SU-DHL-6 (cell line): ENCODE results near the gene CDH13.

Experiments used
- H2AFZ ChIP-seq: fragments of 200-600 bp; sonication (generic); 2 replicates; pipeline ENCODE4 v1.6.1; 2014; ENCODE audit warnings: low read depth, mild to moderate bottlenecking, moderate library complexity, mixed read lengths, antibody characterized with exemption, low read length; ENCODE audit not compliant: severe bottlenecking
- H3F3A ChIP-seq: fragments of 200-600 bp; shearing (Covaris generic); 2 replicates; pipeline ENCODE4 v1.6.0; 2016; ENCODE audit warnings: antibody characterized with exemption, mild to moderate bottlenecking; ENCODE audit not compliant: insufficient read depth
- H3K27ac ChIP-seq: fragments of 200-600 bp; sonication (generic); 2 replicates; pipeline ENCODE4 v1.5.1; 2016; ENCODE audit warnings: low read depth, mild to moderate bottlenecking, low read length, moderate library complexity, mixed read lengths
- H3K27me3 ChIP-seq: fragments of 200-600 bp; sonication (generic), shearing (Covaris generic); 2 replicates; pipeline ENCODE4 v1.6.0; 2014; ENCODE audit warnings: mild to moderate bottlenecking, low read length
- H3K36me3 ChIP-seq: fragments of 200-600 bp; sonication (generic); 2 replicates; pipeline ENCODE4 v1.6.1; 2014; ENCODE audit warnings: mild to moderate bottlenecking, low read length, mixed read lengths
- H3K4me2 ChIP-seq: fragments of 300-600, 200-600 bp; shearing (Covaris generic), sonication (generic); 2 replicates; pipeline ENCODE4 v1.6.0; 2014; ENCODE audit warnings: low read length, low read depth, mild to moderate bottlenecking; ENCODE audit not compliant: poor library complexity, severe bottlenecking
- H3K4me3 ChIP-seq: fragments of 200-600 bp; sonication (generic); 2 replicates; pipeline ENCODE4 v1.5.1; 2014; ENCODE audit warnings: antibody characterized with exemption, low read length, mild to moderate bottlenecking, mixed read lengths; ENCODE audit not compliant: insufficient read depth, poor library complexity, severe bottlenecking
- H3K79me2 ChIP-seq: fragments of 200-600 bp; sonication (generic); 2 replicates; pipeline ENCODE4 v1.6.1; 2014; ENCODE audit warnings: mild to moderate bottlenecking, low read length, moderate library complexity; ENCODE audit not compliant: insufficient read depth
- H3K9ac ChIP-seq: fragments of 200-600 bp; sonication (generic); 2 replicates; pipeline ENCODE4 v1.7.0; 2014; ENCODE audit warnings: mild to moderate bottlenecking, low read length
- H3K9me2 ChIP-seq: fragments of 200-600 bp; sonication (generic); replicated peaks from 2 replicates; pipeline ENCODE4 v1.6.1; 2014; ENCODE audit warnings: low read length; ENCODE audit not compliant: insufficient read depth
- H3K9me3 ChIP-seq: fragments of 200-600 bp; sonication (generic); 2 replicates; pipeline ENCODE4 v1.6.1; 2014; ENCODE audit warnings: low read length, mixed read lengths; ENCODE audit not compliant: insufficient read depth
- H4K20me1 ChIP-seq: fragments of 200-600 bp; sonication (generic); 2 replicates; pipeline ENCODE4 v1.6.1; 2014; ENCODE audit warnings: low read depth, mild to moderate bottlenecking, antibody characterized with exemption, low read length, moderate library complexity, mixed read lengths
- CTCF ChIP-seq: fragments of 200-600 bp; sonication (generic); IDR thresholded peaks from one replicate; pipeline ENCODE4 v1.5.1; 2017; ENCODE audit warnings: antibody characterized with exemption, mild to moderate bottlenecking, low read length, moderate library complexity; ENCODE audit not compliant: insufficient read depth, poor library complexity, severe bottlenecking
- EZH2phosphoT487 ChIP-seq: fragments of 200-600 bp; sonication (generic), shearing (Covaris generic); conservative IDR thresholded peaks from 2 replicates; pipeline ENCODE4 v1.6.1; 2018; ENCODE audit warnings: mild to moderate bottlenecking, antibody characterized with exemption, low read length, moderate library complexity, mixed read lengths

Gene CDH13

GRCh38 chr16:82735673-82736091, 108.9 kb downstream of the CDH13 start:
- Histone ChIP-seq H3K9me2 (no peaks in the 10 kb centered on the region), H3K79me2 (no peaks in the 10 kb centered on the region), H3K9ac (no peak overlapping the region), H3K27ac (no peak overlapping the region), H3F3A (no peaks in the 10 kb centered on the region), H3K27me3 (no peaks in the 10 kb centered on the region), H3K4me2 (no peak overlapping the region), H4K20me1 (no peaks in the 10 kb centered on the region), H3K9me3 (no peaks in the 10 kb centered on the region), H3K4me3 (no peak overlapping the region), H3K36me3 (no peaks in the 10 kb centered on the region), H2AFZ (no peak overlapping the region)
- TF ChIP-seq CTCF (no peak), EZH2phosphoT487 (no peak)

GRCh38 chr16:82736224-82736623, 109.5 kb downstream of the CDH13 start:
- H3K9me3 ChIP-seq, result no peaks in the 10 kb centered on the region
- no peaks in the 10 kb centered on the region for H3K9me2 ChIP-seq
- H3K4me2 ChIP-seq, result no peak overlapping the region
- no peaks in the 10 kb centered on the region for H3K27me3 ChIP-seq
- H3K27ac ChIP-seq, result no peak overlapping the region
- H3K4me3 ChIP-seq, result no peak overlapping the region
- no peak overlapping the region for H2AFZ ChIP-seq
- no peak for TF ChIP-seq EZH2phosphoT487
- no peak for TF ChIP-seq CTCF
- no peaks in the 10 kb centered on the region for H4K20me1 ChIP-seq
- H3F3A ChIP-seq, result no peaks in the 10 kb centered on the region
- H3K79me2 ChIP-seq, result no peaks in the 10 kb centered on the region
- H3K9ac ChIP-seq, result no peak overlapping the region
- no peaks in the 10 kb centered on the region for H3K36me3 ChIP-seq

- Histone ChIP-seq H4K20me1 (no peaks in the 10 kb centered on the region), H3F3A (no peaks in the 10 kb centered on the region), H3K4me3 (no peak overlapping the region), H2AFZ (no peak overlapping the region), H3K27me3 (no peaks in the 10 kb centered on the region), H3K9me2 (no peaks in the 10 kb centered on the region), H3K36me3 (no peaks in the 10 kb centered on the region), H3K9me3 (no peaks in the 10 kb centered on the region), H3K4me2 (no peak overlapping the region), H3K79me2 (no peaks in the 10 kb centered on the region), H3K27ac (no peak overlapping the region), H3K9ac (no peak overlapping the region)
- TF ChIP-seq CTCF (no peak), EZH2phosphoT487 (no peak)
Measured at GRCh38 chr16:82738699-82739098, 111.9 kb downstream of the CDH13 start.

- TF ChIP-seq CTCF, result no peak
- TF ChIP-seq EZH2phosphoT487, result no peak
Measured at GRCh38 chr16:82741073-82741615, 114.4 kb downstream of the CDH13 start.

More at GRCh38 chr16:82741073-82741615, 114.4 kb downstream of the CDH13 start:
- Histone ChIP-seq H4K20me1 (no peaks in the 10 kb centered on the region), H2AFZ (no peak overlapping the region), H3K9me2 (no peaks in the 10 kb centered on the region), H3K4me3 (no peak overlapping the region), H3K27ac (no peak overlapping the region), H3K27me3 (no peaks in the 10 kb centered on the region), H3K9me3 (no peaks in the 10 kb centered on the region), H3F3A (no peaks in the 10 kb centered on the region), H3K79me2 (no peaks in the 10 kb centered on the region), H3K4me2 (no peak overlapping the region), H3K36me3 (no peaks in the 10 kb centered on the region), H3K9ac (no peak overlapping the region)
